Measurements from ENCODE around the gene REXO1.

The REXO1 gene

DNA sequence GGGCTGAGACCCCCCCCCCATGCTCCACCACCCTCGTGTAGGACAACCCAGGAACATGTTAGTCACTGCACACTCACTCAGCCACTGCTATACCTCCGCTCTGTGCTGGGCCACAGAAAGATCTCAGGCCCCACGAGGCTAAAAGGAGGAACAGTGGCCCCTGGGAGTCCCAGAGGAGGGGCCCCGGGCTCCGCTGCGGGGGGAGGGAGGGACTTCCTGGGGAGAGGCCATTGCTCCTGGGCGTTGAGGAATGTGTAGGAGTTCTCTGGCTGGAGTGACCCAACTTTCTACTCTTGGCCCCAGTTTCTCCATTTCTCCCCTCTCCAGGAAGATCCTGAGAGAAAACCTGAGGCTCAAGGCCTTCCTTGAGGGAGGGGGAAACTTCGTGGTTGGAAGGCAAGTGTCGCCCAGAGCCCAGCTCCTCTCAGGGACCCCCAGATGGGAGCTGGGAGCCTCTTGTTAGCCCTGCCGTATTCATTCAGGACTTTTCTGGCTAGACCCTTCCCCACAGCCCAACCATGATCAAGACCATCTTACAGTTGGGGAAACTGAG lies 81.4 kb downstream of the REXO1 start:
- no peak for DNase-seq

DNA sequence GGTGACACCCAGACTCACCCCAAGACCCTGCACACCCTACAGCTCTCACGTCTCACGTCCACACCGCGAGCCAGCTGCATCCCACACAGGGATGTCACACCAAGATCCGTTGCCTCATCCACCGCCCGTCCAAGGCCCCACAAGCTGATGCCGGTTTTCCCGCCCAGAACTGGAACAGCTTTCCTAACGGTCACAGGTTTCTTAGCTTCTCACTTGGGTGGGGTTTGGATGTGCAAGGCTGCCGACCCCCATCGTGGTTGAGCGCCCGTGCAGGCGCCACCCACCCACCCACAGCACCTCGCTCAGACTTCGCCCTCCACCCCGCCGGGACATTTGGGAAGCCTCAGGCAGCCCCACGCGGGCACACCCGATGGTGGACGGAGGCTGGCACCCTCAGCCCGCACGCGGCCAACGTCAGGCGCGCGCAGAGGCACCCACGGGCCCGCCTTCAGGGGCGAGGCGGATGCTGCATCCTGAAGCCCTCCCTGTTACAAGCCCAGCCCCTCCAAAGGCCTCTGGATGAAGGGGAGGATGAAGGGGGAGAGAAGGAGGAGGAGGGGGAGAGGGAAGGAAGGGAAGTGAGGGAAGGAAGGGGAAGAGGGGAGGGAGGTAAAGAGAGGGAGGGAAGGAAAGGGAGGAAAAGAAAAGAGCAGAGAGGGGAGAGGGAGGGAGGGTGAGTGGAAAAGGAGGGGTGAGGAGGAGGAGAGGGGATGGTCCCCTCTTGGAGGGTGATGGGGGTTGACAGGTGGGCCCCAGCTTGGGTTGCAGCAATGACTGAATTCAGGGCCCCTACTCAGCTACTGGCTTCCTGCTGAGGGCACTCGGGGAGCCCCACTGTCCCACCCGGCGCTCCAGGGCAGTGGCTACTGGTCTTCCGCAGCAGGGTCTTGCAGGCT lies 82.1 kb downstream of the REXO1 start:
- DNase-seq = no peak
